H1 (cell line): Measurements from ENCODE around the gene PINK1. TPM values are rescaled to one million over a fixed set of nuclear protein-coding genes. Genes with fewer than 3 reads are reported as not detected.
A peak's percentile ranks its signal among the peaks of the same experiment; 100 is the strongest.

Experiments
- CTCF ChIA-PET: fragments of 300-600 bp; sonication (Branson Sonifier 250); formaldehyde crosslinking; loops from one replicate; lab custom pipeline; 2021; ENCODE audit not compliant: partially characterized antibody; lab: Charles Lee
- POLR2A ChIA-PET: fragments of 300-600 bp; sonication (Branson Sonifier 250); formaldehyde crosslinking; loops from one replicate; lab custom pipeline; 2021; ENCODE audit warnings: inconsistent platforms; ENCODE audit not compliant: partially characterized antibody; lab: Charles Lee
- DNase-seq, 2 experiments: peaks; one replicate each; pipeline versions ENCODE4 v3.0.0 to v3.0.0-alpha.2; 2010 to 2022; ENCODE audit warnings: low spot score in 2 of 2, low read depth in 1 of 2, mixed read lengths in 1 of 2
- FAIRE-seq: peaks from 2 replicates; lab custom pipeline; 2011; peaks lifted over from hg19 to GRCh38; lab: Jason Lieb, UNC
- H2AFZ ChIP-seq: 2 replicates; pipeline ENCODE4 v1.8.1; 2012; ENCODE audit warnings: low read length, inconsistent platforms
- H2AK5ac ChIP-seq: 2 replicates; pipeline ENCODE4 v1.6.1; 2013; ENCODE audit warnings: low read depth, low read length
- H2BK120ac ChIP-seq: replicated peaks from 2 replicates; pipeline ENCODE3; 2013; ENCODE audit warnings: low read depth, low read length, inconsistent platforms
- H2BK12ac ChIP-seq: 2 replicates; pipeline ENCODE4 v1.6.1; 2013; ENCODE audit warnings: low read depth, low read length
- H2BK15ac ChIP-seq: 2 replicates; pipeline ENCODE4 v1.6.1; 2013; ENCODE audit warnings: low read length
- H2BK20ac ChIP-seq: 2 replicates; pipeline ENCODE4 v1.6.1; 2013; ENCODE audit warnings: low read length
- H2BK5ac ChIP-seq: 2 replicates; pipeline ENCODE4 v1.6.1; 2013; ENCODE audit warnings: low read depth, low read length
- H3K14ac ChIP-seq: 2 replicates; pipeline ENCODE4 v1.6.1; 2013; ENCODE audit warnings: inconsistent platforms; ENCODE audit not compliant: insufficient read length
- H3K18ac ChIP-seq: 2 replicates; pipeline ENCODE4 v1.6.1; 2013; ENCODE audit warnings: low read length; ENCODE audit errors: extremely low read depth
- H3K23ac ChIP-seq: 2 replicates; pipeline ENCODE4 v1.6.1; 2013; ENCODE audit warnings: inconsistent platforms; ENCODE audit not compliant: insufficient read length
- H3K23me2 ChIP-seq: 2 replicates; pipeline ENCODE4 v1.6.1; 2013; ENCODE audit warnings: low read depth, low read length
- H3K27ac ChIP-seq: 2 replicates; pipeline ENCODE4 v1.6.1; 2011; ENCODE audit warnings: low read depth, low read length, inconsistent platforms
- H3K27me3 ChIP-seq, 4 experiments: replicated peaks in 1 of 4; 1 replicate in 1 of 4; 2 replicates in 3 of 4; pipeline versions ENCODE4 v1.6.1 to v1.8.1; 2011 to 2013; ENCODE audit warnings: low read length in 3 of 4, mild to moderate bottlenecking in 3 of 4, inconsistent platforms in 2 of 4, mixed read lengths in 2 of 4, moderate library complexity in 1 of 4; ENCODE audit not compliant: control insufficient read depth in 3 of 4, insufficient read depth in 3 of 4; ENCODE audit errors: extremely low read depth in 1 of 4
- H3K36me3 ChIP-seq, 4 experiments: 2 replicates each; pipeline versions ENCODE4 v1.6.1 to v1.8.1; 2011 to 2013; ENCODE audit warnings: mild to moderate bottlenecking in 4 of 4, low read length in 3 of 4, moderate library complexity in 2 of 4, control low read depth in 1 of 4, inconsistent platforms in 1 of 4; ENCODE audit not compliant: insufficient read depth in 4 of 4, control insufficient read depth in 2 of 4
- H3K4ac ChIP-seq: replicated peaks from 2 replicates; pipeline ENCODE3; 2013; ENCODE audit warnings: low read length, low read depth, mixed read lengths, inconsistent platforms; ENCODE audit not compliant: insufficient read length
- H3K4me1 ChIP-seq, 4 experiments: replicated peaks in 1 of 4; 1 replicate in 1 of 4; 2 replicates in 3 of 4; pipeline versions ENCODE4 v1.6.1 to v1.8.1; 2011 to 2013; ENCODE audit warnings: low read length in 3 of 4, inconsistent platforms in 2 of 4, mixed read lengths in 1 of 4; ENCODE audit not compliant: insufficient read depth in 4 of 4, control insufficient read depth in 3 of 4
- H3K4me2 ChIP-seq, 2 experiments: 2 replicates each; pipeline versions ENCODE4 v1.6.1 to v1.8.1; 2011 to 2013; ENCODE audit warnings: low read depth in 2 of 2, low read length in 2 of 2, control low read depth in 1 of 2, inconsistent platforms in 1 of 2, mild to moderate bottlenecking in 1 of 2; ENCODE audit not compliant: insufficient read depth in 1 of 2
- H3K4me3 ChIP-seq, 4 experiments: fragments of 200-600, 300-600 bp in 1 of 4; sonication (generic), shearing (Covaris generic), sonication (Bioruptor Twin) in 1 of 4; 2 replicates each; pipeline versions ENCODE4 v1.5.1 to v1.8.1; 2011 to 2016; ENCODE audit warnings: low read length in 4 of 4, low read depth in 3 of 4, control low read depth in 2 of 4, inconsistent platforms in 2 of 4, mild to moderate bottlenecking in 2 of 4, mixed read lengths in 1 of 4, moderate library complexity in 1 of 4; ENCODE audit not compliant: insufficient read depth in 2 of 4; ENCODE audit errors: extremely low read depth in 1 of 4
- H3K56ac ChIP-seq: replicated peaks from 2 replicates; pipeline ENCODE3; 2013; ENCODE audit warnings: low read depth, mild to moderate bottlenecking, mixed read lengths, low read length, inconsistent platforms; ENCODE audit not compliant: insufficient read length
- H3K79me1 ChIP-seq: 2 replicates; pipeline ENCODE4 v1.6.1; 2013; ENCODE audit warnings: low read depth, low read length, control low read depth
- H3K79me2 ChIP-seq, 2 experiments: 2 replicates each; pipeline versions ENCODE4 v1.6.1 to v1.8.1; 2012 to 2013; ENCODE audit warnings: low read length in 2 of 2, mild to moderate bottlenecking in 2 of 2, inconsistent platforms in 1 of 2; ENCODE audit not compliant: insufficient read depth in 2 of 2, control insufficient read depth in 1 of 2
- H3K9ac ChIP-seq, 4 experiments: replicated peaks in 1 of 4; 1 replicate in 1 of 4; 2 replicates in 3 of 4; pipeline versions ENCODE4 v1.6.1 to v1.8.1; 2011 to 2013; ENCODE audit warnings: low read depth in 3 of 4, low read length in 3 of 4, control low read depth in 2 of 4, mild to moderate bottlenecking in 2 of 4, moderate library complexity in 2 of 4, inconsistent platforms in 1 of 4; ENCODE audit errors: extremely low read depth in 1 of 4
- H3K9me3 ChIP-seq, 2 experiments: 2 replicates each; pipeline versions ENCODE4 v1.6.1 to v1.8.1; 2012 to 2013; ENCODE audit warnings: mild to moderate bottlenecking in 2 of 2, moderate library complexity in 2 of 2, control low read depth in 1 of 2, inconsistent platforms in 1 of 2, low read depth in 1 of 2, low read length in 1 of 2, mixed read lengths in 1 of 2; ENCODE audit not compliant: insufficient read depth in 2 of 2
- H4K20me1 ChIP-seq, 2 experiments: replicated peaks in 1 of 2; 2 replicates each; pipeline versions ENCODE3 to v1.8.1; 2011 to 2013; ENCODE audit warnings: inconsistent platforms in 2 of 2, low read length in 2 of 2, mild to moderate bottlenecking in 1 of 2; ENCODE audit not compliant: insufficient read depth in 2 of 2, control insufficient read depth in 1 of 2
- H4K5ac ChIP-seq: 2 replicates; pipeline ENCODE4 v1.6.1; 2013; ENCODE audit warnings: low read length, low read depth, mixed read lengths, inconsistent platforms; ENCODE audit not compliant: insufficient read length
- H4K8ac ChIP-seq: 2 replicates; pipeline ENCODE4 v1.8.0; 2013; ENCODE audit warnings: mild to moderate bottlenecking, moderate library complexity, low read length, inconsistent platforms; ENCODE audit not compliant: insufficient read depth; ENCODE audit errors: extremely low read depth
- H4K91ac ChIP-seq: replicated peaks from 2 replicates; pipeline ENCODE3; 2013; ENCODE audit warnings: low read length, mixed read lengths, inconsistent platforms; ENCODE audit not compliant: insufficient read length
- BCL11A ChIP-seq, 2 experiments: IDR thresholded peaks; one replicate each; pipeline ENCODE4 v1.6.1; 2011; ENCODE audit warnings: low read depth in 2 of 2, low read length in 2 of 2, mild to moderate bottlenecking in 2 of 2
- CTBP2 ChIP-seq: IDR thresholded peaks from 2 replicates; pipeline ENCODE4 v1.7.0; 2011; ENCODE audit warnings: borderline replicate concordance, mild to moderate bottlenecking, moderate library complexity, mixed read lengths, low read length; ENCODE audit not compliant: insufficient read depth, insufficient read length
- CTCF ChIP-seq, 3 experiments: IDR thresholded peaks; 1 replicate in 2 of 3; 2 replicates in 1 of 3; pipeline versions ENCODE4 v1.5.1 to v1.6.1; 2011; ENCODE audit warnings: low read length in 3 of 3, mild to moderate bottlenecking in 3 of 3, inconsistent platforms in 2 of 3, low read depth in 1 of 3, moderate library complexity in 1 of 3; ENCODE audit not compliant: insufficient read depth in 1 of 3; ENCODE audit errors: control extremely low read depth in 1 of 3
- EGR1 ChIP-seq: IDR thresholded peaks from 2 replicates; pipeline ENCODE4 v1.6.1; 2011; ENCODE audit warnings: low read depth, low read length, borderline replicate concordance
- GABPA ChIP-seq: IDR thresholded peaks from 2 replicates; pipeline ENCODE4 v1.6.1; 2011; ENCODE audit warnings: mild to moderate bottlenecking, low read length, moderate library complexity, borderline replicate concordance; ENCODE audit not compliant: insufficient read depth
- KDM4A ChIP-seq: IDR thresholded peaks from one replicate; pipeline ENCODE4 v1.7.1; 2012; ENCODE audit warnings: low read depth, mild to moderate bottlenecking, moderate library complexity, low read length, inconsistent platforms; ENCODE audit not compliant: severe bottlenecking
- NANOG ChIP-seq: IDR thresholded peaks from 2 replicates; pipeline ENCODE4 v1.6.1; 2011; ENCODE audit warnings: low read length, low read depth, mild to moderate bottlenecking, inconsistent platforms; ENCODE audit not compliant: insufficient read depth, poor library complexity, severe bottlenecking
- SIRT6 ChIP-seq: IDR thresholded peaks from one replicate; pipeline ENCODE4 v1.7.1; 2012; ENCODE audit warnings: low read length, inconsistent platforms
- ZNF274 ChIP-seq: IDR thresholded peaks from 2 replicates; pipeline ENCODE4 v1.7.0; 2012; ENCODE audit warnings: low read length, borderline replicate concordance; ENCODE audit errors: extremely low read depth
- WGBS, 2 experiments: shearing (Covaris generic) in 1 of 2; methylation state at CpG; one replicate each; pipeline versions ENCODE4 v1.1.6 to v1.1.7; 2013 to 2015; ENCODE audit warnings: low lambda C conversion rate in 2 of 2, mixed read lengths in 2 of 2, inconsistent platforms in 1 of 2, low coverage in 1 of 2, missing lambda C conversion rate in 1 of 2; ENCODE audit not compliant: insufficient replicate concordance in 2 of 2, insufficient coverage in 1 of 2, insufficient read length in 1 of 2; ENCODE audit errors: extremely low coverage in 1 of 2, missing lambda C conversion rate in 1 of 2; 5-methylcytosine and 5-hydroxymethylcytosine counted together
- polyA plus RNA-seq, 7 experiments: library from polyadenylated mRNA; depleted of rRNA in 3 of 7; stranded (reverse) in 5 of 7; unstranded in 2 of 7; fragments of >200 nt in 5 of 7; fragments of 200-250 nt in 2 of 7; gene quantifications; 1 replicate in 5 of 7; 2 replicates in 1 of 7; 4 replicates in 1 of 7; pipeline versions ENCODE4 v1.2.1 to v1.2.3, GENCODE V29; 2011 to 2013; ENCODE audit warnings: missing spikeins in 2 of 7, mixed read lengths in 2 of 7
- total RNA-seq: library from RNA; stranded (reverse); fragmentation: NEBNext Ultra II Directional; extraction: Animal tissue kit (Norgen Biotek cat#: 25700); gene quantifications from 2 replicates; pipeline ENCODE4 v1.2.1, GENCODE V29; 2021

The PINK1 gene
- total and polyA plus RNA-seq, 2 of the 8 experiments (the other 6 are each of a cell fraction or from before 2014, with no cell fraction given): 16.1 to 19.3 TPM

- FAIRE-seq: no peak
- POLR2A ChIA-PET: interaction anchor here (0.7 to 3.7 kb wide), 6 partner anchors 12 to 89 kb away, joined by 3 to 16 read pairs (median 6); partner anchors contain the start of gene HP1BP3
- no peak for TF ChIP-seq NANOG
- TF ChIP-seq ZNF274: no peak
- no peak for TF ChIP-seq CTBP2
- TF ChIP-seq EGR1: no peak
- no peak for TF ChIP-seq KDM4A
- no peak for TF ChIP-seq GABPA
- no peak for TF ChIP-seq BCL11A (IDR thresholded peaks at IDR 0.05; ENCODE audit: low read depth in 2 of 2, low read length in 2 of 2)
- TF ChIP-seq CTCF (IDR thresholded peaks at IDR 0.05; ENCODE audit: control extremely low read depth in 1 of 3, insufficient read depth in 1 of 3, low read depth in 1 of 3, low read length in 3 of 3): no peak
- TF ChIP-seq SIRT6: no peak
These were observed 65.1 kb downstream of the PINK1 start for GRCh38 chr1:20698195-20698910.

More at GRCh38 chr1:20698195-20698910, 65.1 kb downstream of the PINK1 start:
- no peak overlapping the region for H3K9ac ChIP-seq
- H2BK120ac ChIP-seq: no peak overlapping the region
- 85% methylated on average over 18 of the region's 18 CpGs; no CpG with 5 or more reads in 1 of the 2 experiments for WGBS, 2 experiments
- H3K79me1 ChIP-seq: no peaks in the 10 kb centered on the region
- H3K18ac ChIP-seq: no peak overlapping the region
- no peak overlapping the region for H2BK15ac ChIP-seq
- no peak overlapping the region for H3K14ac ChIP-seq
- H2BK12ac ChIP-seq: no peak overlapping the region
- no peak overlapping the region for H3K27ac ChIP-seq
- no peak overlapping the region for H3K4me3 ChIP-seq
- H3K36me3 ChIP-seq: no peaks in the 10 kb centered on the region; a peak in 1 of 8 replicates
- no peaks in the 10 kb centered on the region; a peak in 1 of 7 replicates for H3K27me3 ChIP-seq
- no peak overlapping the region for H2BK5ac ChIP-seq
- no peaks in the 10 kb centered on the region for H3K9me3 ChIP-seq
- H4K20me1 ChIP-seq: peaks cover 2 to 9% of the 10 kb centered on the region in 2 experiments
- CTCF ChIA-PET: interaction anchor here (1.5 to 5.1 kb wide), 10 partner anchors 8 to 124 kb away, joined by 4 to 82 read pairs (median 14); partner anchors contain the start of genes KIF17 and SH2D5
- no peaks in the 10 kb centered on the region for H3K79me2 ChIP-seq
- no peak overlapping the region for H4K8ac ChIP-seq
- H3K56ac ChIP-seq: no peak overlapping the region
- no peak overlapping the region for H2BK20ac ChIP-seq
- H3K4ac ChIP-seq: no peak overlapping the region
- H3K4me2 ChIP-seq: no peak overlapping the region
- H2AFZ ChIP-seq: no peak overlapping the region
- no peak for DNase-seq
- H2AK5ac ChIP-seq: peak overlapping the region; percentile 24
- no peak overlapping the region for H3K23ac ChIP-seq
- peaks cover 10% of the 10 kb centered on the region; the same call in 1 of the 2 replicates for H3K23me2 ChIP-seq
- H4K91ac ChIP-seq: no peak overlapping the region
- peaks cover 0 to 6% (median 4%) of the 10 kb centered on the region in 4 experiments; a peak in 3 of 7 replicates for H3K4me1 ChIP-seq
- no peak overlapping the region for H4K5ac ChIP-seq
